OCI-M1 (cell line): ENCODE measurements around the gene ANGPTL8.

Experiments
- DNase-seq: peaks from one replicate; lab custom pipeline; 2025; lab: John Stamatoyannopoulos, UW

The ANGPTL8 gene

DNA sequence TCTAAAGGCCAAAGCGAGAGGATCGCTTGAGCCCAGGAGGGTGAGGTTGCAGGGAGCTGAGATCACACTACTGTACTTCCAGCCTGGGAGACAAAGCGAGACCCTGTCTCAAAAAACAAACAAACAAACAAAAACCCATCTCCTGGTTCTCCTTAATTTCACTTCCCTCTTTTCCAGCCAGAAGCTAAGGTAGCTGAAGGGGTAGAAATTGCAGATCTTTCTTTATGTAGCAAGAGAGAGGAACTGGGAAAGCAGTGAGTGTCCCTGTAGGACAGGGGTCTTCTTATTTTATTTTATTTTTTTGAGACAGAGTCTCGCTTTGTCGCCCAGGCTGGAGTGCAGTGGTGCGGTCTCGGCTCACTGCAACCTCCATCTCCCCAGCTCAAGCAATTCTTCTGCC is 52.0 kb downstream of the ANGPTL8 start:
- no peak for DNase-seq
